Neuron (in vitro differentiated cells): ENCODE data around the gene HTR7.

ENCODE experiments used
- H2AFZ ChIP-seq: one replicate; pipeline ENCODE4 v1.6.1; 2013; ENCODE audit warnings: low read depth, mild to moderate bottlenecking, inconsistent platforms, low read length, moderate library complexity
- H3K27me3 ChIP-seq: one replicate; pipeline ENCODE4 v1.6.1; 2013; ENCODE audit warnings: low read length; ENCODE audit not compliant: insufficient read depth
- H3K36me3 ChIP-seq: one replicate; pipeline ENCODE4 v1.6.1; 2013; ENCODE audit warnings: low read length; ENCODE audit not compliant: insufficient read depth
- H3K4me1 ChIP-seq: one replicate; pipeline ENCODE4 v1.6.1; 2013; ENCODE audit warnings: low read length; ENCODE audit not compliant: insufficient read depth
- H3K4me3 ChIP-seq: 2 replicates; pipeline ENCODE4 v1.5.1; 2013; ENCODE audit warnings: mild to moderate bottlenecking, low read length, moderate library complexity
- H3K9me3 ChIP-seq: one replicate; pipeline ENCODE4 v1.6.1; 2013; ENCODE audit warnings: low read length

Gene HTR7

DNA sequence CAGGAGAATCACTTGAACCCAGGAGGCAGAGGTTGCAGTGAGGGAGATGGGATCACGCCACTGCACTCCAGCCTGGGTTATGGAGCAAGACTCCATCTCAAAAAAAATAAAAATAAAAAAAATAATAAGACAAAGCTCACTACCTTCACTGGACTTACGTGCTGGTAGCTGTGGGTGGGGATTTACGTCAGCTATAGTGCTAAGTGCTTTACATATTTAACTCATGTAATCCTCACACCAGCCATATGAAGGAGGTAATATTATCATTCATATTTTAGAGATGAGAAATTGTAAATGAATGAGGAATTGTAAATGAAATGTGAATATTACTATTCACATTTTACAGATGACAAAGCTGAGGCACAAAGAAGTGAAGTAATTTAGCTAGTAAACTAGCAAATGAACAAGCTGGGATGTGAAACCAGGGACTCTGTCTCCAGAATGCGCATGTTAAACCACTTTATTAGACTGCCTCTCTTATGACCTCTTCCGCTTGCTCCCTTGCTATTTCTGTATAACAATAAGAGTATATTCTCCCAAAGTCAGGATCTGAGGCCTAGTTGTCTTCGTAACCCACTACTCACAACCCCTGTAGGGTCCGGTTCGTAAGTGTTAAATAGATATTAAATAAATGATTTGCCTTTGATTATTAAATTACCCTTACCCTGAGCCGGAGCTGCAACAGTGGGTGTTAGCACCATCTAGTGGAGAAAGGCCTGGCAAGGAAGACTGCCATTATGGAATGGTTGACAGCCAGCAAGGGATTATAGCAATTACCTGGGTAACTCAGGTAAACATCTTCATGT is 70.2 kb downstream of the HTR7 start:
- Histone ChIP-seq H3K4me1 (no peaks in the 10 kb centered on the region), H3K36me3 (no peaks in the 10 kb centered on the region), H3K27me3 (peaks cover 9% of the 10 kb centered on the region), H3K4me3 (no peak overlapping the region), H2AFZ (no peak overlapping the region), H3K9me3 (no peaks in the 10 kb centered on the region)

DNA sequence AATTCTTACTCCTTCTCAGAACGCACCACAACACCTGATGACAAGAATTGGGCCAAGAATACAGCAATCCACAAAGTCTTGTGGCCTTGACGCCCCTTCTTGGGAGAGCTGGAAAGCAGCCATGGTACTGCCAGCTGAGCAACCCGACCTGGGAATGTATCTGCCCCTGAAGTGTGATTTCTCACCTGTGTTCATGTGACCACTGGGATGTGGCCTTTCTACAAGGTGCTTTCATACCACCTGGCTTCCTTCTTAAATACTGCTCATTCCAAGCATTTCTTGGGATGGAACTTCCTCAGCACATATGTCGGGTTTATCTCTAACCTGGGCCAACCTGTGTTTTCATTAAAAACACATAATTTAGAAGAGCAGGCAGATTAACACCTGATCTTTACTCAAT is 72.1 kb downstream of the HTR7 start:
- Histone ChIP-seq H3K4me3 (no peak overlapping the region), H2AFZ (no peak overlapping the region), H3K9me3 (no peaks in the 10 kb centered on the region), H3K27me3 (peaks cover 9% of the 10 kb centered on the region), H3K36me3 (no peaks in the 10 kb centered on the region), H3K4me1 (no peaks in the 10 kb centered on the region)

DNA sequence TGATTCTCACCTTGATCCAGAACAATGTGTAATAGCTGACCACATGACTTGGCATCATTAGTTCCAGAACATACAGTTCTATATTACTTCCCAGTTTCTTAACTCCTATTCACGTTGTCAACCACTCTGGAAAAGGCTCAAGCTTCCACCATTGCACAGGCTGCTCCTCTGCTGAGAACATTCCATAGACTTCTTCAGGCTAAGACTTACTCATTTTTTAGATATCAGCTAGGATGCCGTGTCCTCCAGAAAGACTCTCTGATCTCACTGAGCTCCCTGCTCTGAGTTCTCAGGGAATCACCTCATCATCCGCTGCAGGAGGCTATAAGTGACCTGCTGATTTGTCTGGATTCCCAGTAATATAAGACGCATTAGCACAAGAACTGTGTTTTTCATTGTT is 73.1 kb downstream of the HTR7 start:
- Histone ChIP-seq H3K9me3 (no peaks in the 10 kb centered on the region), H3K4me3 (no peak overlapping the region), H2AFZ (no peak overlapping the region), H3K27me3 (peaks cover 9% of the 10 kb centered on the region), H3K36me3 (no peaks in the 10 kb centered on the region), H3K4me1 (no peaks in the 10 kb centered on the region)

DNA sequence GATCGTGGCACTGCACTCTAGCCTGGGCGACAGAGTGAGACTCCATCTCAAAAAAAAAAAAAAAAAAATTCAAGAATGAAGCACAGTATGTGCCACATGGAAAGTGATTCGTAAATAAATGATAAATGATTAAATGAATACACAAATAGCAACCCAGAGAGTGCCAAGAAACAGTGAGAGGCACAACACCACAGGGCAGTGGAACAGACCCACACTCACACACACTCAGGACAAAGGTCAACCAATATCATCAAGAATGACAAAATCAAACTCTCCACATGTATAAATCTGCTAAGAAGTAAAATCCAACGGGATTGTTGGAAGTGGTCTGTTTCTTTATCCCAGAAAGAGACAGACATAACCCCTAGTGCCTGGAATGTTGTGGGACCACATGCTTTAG is 77.4 kb downstream of the HTR7 start:
- Histone ChIP-seq H3K27me3 (peaks cover 6% of the 10 kb centered on the region), H3K36me3 (no peaks in the 10 kb centered on the region), H2AFZ (no peak overlapping the region), H3K4me1 (no peaks in the 10 kb centered on the region), H3K4me3 (no peak overlapping the region), H3K9me3 (no peaks in the 10 kb centered on the region)

DNA sequence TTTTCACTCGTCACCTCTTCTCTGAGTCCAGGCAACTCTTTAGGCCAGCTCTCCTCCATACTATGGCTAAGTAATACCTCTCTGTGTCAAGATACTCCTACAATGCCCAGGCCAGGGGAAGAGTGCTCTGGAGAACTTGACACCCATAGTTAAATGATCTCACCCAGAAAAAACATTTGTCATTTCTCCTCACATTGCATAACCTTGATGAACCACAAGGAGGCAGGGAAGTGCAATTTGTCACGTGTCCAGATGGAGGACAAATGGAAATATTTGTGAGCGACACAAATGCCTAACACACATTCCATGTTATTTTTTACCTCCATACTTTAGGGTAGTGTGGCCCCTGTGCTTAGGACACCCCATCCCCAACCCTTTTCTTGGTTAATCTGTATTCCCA is 78.3 kb downstream of the HTR7 start:
- peaks cover 4% of the 10 kb centered on the region for H3K27me3 ChIP-seq
- no peaks in the 10 kb centered on the region for H3K9me3 ChIP-seq
- H3K4me1 ChIP-seq = no peaks in the 10 kb centered on the region
- H2AFZ ChIP-seq = no peak overlapping the region
- no peaks in the 10 kb centered on the region for H3K36me3 ChIP-seq
- H3K4me3 ChIP-seq = no peak overlapping the region

DNA sequence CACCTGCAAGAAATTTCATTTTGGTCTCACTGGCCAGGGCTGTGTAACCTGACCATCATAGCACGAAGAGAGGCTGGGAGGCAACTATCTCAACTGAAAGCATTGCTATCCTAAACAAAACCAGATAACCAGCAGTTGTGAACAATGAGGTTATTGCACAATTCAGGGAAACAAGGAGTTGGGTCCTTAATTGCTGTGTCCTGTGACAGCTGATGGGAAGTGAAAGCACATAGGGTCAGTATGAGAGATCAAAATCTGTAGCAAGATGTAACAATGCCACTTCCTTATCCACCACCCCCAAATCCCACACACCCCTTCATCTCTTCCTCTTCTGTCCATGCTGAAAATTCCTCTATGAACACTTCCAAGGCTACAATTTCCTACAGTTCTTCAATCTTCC is 80.2 kb downstream of the HTR7 start:
- Histone ChIP-seq H3K4me1 (no peaks in the 10 kb centered on the region), H3K36me3 (no peaks in the 10 kb centered on the region), H3K4me3 (no peak overlapping the region), H3K27me3 (peaks cover 2% of the 10 kb centered on the region), H2AFZ (no peak overlapping the region), H3K9me3 (no peaks in the 10 kb centered on the region)

DNA sequence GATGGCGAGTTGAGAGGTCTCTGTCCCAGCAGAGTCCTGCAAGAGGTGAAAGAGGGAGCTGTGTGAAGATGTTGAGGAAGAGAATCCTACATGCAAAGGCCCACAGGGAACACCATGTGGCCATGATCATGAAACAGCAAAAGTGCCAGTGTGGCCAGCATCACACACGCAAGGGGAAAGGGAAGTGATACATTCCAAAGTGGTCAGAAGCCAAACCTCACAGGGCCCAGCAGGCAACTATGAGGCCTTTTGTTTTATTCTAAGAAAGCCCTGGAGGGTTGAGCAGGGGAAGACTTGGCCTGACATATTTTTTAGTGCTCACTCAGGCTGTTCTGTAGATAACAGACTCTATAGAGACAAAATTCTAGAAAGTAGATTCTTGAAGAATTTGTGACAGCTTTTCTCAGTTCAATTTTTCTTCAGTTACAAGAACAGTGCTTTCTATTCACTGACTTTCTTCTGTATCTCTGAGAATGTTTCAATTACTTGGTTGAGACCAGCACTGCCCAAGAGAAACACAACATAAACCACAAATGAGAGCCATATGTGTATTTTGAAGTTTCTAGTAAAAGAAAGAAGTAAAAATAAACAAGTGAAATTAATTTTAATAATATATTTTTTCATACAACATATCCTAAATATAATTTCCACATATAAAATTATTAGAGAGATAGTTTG is 82.3 kb downstream of the HTR7 start:
- no peak overlapping the region for H2AFZ ChIP-seq
- H3K4me3 ChIP-seq = no peak overlapping the region
- H3K36me3 ChIP-seq = no peaks in the 10 kb centered on the region
- H3K4me1 ChIP-seq = no peaks in the 10 kb centered on the region
- H3K27me3 ChIP-seq = peaks cover 5% of the 10 kb centered on the region
- no peaks in the 10 kb centered on the region for H3K9me3 ChIP-seq

DNA sequence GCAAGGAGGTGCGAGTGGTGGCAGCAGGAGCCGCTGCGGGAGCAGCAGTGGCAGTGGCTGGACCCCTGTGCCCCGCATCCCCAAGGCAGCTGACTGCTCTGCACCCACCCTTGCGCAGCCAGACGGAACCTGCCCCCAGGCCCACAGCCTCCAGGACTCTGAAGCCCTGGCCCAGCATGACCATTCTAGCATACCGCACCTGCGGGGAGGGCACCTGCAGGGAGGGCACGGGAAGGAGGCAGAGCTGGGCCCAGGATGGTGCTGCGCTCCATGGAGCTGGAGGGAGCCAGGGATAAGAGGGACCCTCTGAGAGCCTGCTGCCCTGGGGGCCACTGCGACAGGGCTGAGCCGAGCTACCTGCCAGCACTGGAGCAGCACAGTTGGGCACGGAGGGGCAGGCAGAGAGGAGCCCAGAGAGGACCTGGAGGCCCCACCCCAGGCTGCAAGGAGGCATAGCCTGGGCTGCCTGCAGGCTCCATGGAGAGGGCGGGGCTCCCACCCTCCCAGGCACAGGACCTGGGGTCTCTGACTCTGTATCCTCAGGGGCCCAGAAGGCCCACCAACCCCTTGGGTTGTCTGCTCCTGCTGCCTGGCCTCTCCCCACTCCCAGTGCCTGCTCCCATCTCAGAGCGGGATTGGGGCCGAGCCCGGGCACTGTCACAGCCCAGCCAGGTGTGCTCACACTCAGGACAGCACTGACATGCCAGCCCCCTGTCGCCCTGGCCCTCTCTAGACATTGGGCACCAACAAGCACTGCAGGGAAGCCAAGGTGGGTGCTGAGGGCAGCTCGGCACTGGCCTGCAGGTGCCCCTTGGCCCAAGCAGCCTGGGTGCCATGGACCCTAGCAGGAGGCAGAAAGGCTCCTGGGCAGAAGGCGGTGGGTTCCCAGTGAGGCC is 87.6 kb downstream of the HTR7 start:
- no peaks in the 10 kb centered on the region for H3K36me3 ChIP-seq
- H3K4me1 ChIP-seq = no peaks in the 10 kb centered on the region
- no peak overlapping the region for H3K4me3 ChIP-seq
- H3K9me3 ChIP-seq = no peaks in the 10 kb centered on the region
- H2AFZ ChIP-seq = no peak overlapping the region
- H3K27me3 ChIP-seq = peaks cover 3% of the 10 kb centered on the region

DNA sequence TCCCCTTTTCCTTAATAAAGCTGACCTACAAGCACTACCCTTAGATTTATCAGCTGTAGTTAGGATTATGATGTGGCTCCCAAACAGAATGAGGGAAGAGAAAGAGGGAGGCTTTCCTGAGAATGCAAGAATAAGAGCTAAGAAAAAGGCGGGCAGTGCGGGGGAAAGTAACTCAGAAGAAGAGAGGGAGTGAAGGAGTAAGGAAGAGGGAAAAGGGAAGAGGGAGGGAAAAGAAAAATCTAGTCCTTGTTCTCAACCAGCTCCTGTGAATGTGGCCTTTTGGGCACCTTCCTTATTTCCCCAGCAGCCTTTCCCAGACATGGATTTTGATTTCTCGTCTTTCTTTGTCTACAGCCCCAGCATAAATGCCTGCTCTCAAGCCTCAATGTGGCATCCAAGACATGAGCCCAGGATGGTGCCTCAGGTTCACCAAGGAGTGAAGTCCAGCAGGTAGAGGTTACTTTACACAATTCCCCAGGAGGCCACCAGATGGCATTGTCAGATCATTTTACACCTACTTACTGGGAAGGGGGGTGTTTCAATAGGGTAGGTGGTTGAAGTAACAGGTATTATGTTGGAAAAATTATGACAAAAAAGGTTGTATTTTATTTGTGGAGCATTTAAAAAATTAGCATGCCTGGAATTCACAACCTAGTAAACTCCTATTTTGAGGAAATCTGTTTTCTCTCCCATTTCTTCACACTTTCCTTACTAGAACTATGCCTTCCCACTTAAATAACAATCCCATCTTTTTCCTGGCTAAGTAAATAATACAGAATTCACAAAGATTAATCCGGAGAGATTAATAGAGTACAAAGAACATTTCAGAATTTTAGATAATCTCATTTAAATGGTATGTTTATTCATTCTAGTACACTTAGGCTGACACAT is 106.5 kb downstream of the HTR7 start:
- peaks cover 6% of the 10 kb centered on the region for H3K27me3 ChIP-seq
- H2AFZ ChIP-seq = no peak overlapping the region
- H3K36me3 ChIP-seq = no peaks in the 10 kb centered on the region
- H3K4me1 ChIP-seq = no peaks in the 10 kb centered on the region
- H3K9me3 ChIP-seq = no peaks in the 10 kb centered on the region
- H3K4me3 ChIP-seq = no peak overlapping the region

DNA sequence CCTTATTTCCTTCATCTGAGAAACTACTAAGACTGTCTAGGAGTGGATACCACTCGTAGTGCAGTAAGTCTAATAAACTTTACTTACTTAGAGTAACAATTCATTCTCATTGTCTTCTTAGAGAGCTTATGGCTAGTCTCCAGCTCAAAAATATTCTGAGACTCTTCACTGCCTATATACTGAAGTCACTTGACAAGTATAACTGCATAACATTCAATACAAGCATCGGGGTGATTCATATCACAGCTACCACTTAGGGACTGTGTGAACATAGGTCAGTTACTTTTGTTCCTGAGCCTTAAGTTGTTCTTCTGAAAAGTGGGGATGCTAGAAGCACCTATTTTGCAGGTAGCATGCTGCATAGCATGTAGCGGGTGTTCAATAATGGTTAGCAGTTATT is 111.0 kb downstream of the HTR7 start:
- H3K36me3 ChIP-seq = no peaks in the 10 kb centered on the region
- H3K4me1 ChIP-seq = no peaks in the 10 kb centered on the region
- H3K9me3 ChIP-seq = no peaks in the 10 kb centered on the region

DNA sequence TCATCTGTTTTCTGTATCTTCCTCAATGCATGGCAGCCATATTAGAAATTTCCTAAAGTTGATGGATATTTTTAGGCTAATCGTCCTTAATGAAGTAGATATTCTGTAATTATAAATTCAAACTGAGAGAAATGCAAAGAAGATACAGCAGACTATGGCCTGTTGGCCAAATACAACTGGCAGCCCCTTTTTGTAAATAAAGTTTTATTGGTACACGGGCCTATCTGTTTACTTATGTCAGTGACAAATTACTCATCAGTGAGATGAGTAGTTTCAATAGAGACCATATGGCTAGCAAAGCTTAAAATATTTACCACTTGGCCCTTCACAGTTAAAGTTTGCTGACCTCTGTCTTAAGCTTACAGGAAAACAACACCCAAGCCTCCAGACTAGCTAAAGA is 112.3 kb downstream of the HTR7 start:
- H3K9me3 ChIP-seq = no peaks in the 10 kb centered on the region
- H2AFZ ChIP-seq = no peak overlapping the region
- no peaks in the 10 kb centered on the region for H3K36me3 ChIP-seq
- no peaks in the 10 kb centered on the region for H3K4me1 ChIP-seq
- H3K27me3 ChIP-seq = no peaks in the 10 kb centered on the region
- H3K4me3 ChIP-seq = no peak overlapping the region

More for the DNA sequence above, 111.0 kb downstream of the HTR7 start:
- H2AFZ ChIP-seq = no peak overlapping the region
- no peaks in the 10 kb centered on the region for H3K27me3 ChIP-seq
- H3K4me3 ChIP-seq = no peak overlapping the region

DNA sequence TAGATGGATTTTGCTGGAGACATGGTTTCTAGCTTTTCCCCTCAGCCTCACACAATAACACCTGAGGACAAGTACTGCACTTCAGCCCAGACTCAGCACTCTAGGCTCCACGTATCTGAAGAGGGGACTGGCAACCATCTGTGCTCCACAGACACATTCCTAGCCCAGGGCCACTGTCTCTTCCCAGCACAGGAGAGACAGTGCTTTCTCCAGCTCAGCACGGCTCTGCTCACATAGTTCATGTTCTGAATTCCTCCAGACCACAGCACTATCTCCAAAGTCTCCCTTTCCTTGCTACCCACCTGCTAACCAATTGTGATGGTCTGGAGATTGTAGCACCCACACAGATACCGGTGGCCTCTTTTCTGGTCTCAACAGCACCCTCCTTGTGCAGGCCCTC is 114.5 kb downstream of the HTR7 start:
- Histone ChIP-seq H3K27me3 (no peaks in the 10 kb centered on the region), H3K4me1 (no peaks in the 10 kb centered on the region), H2AFZ (no peak overlapping the region), H3K9me3 (no peaks in the 10 kb centered on the region), H3K4me3 (no peak overlapping the region), H3K36me3 (no peaks in the 10 kb centered on the region)
